Measurements from ENCODE around the gene RBP5.

RBP5 gene

GRCh38 chr12:7131502-7131866 is 2.8 kb upstream of the RBP5 start:
- no peak for TF ChIP-seq CTCF (IDR thresholded peaks at IDR 0.05; ENCODE audit: low read depth, low read length)
- TF ChIP-seq POLR2A (IDR thresholded peaks at IDR 0.05; ENCODE audit: extremely low read depth, insufficient read length) = no peak
- TF ChIP-seq MAX (IDR thresholded peaks at IDR 0.05; ENCODE audit: low read depth, low read length) = no peak
- TF ChIP-seq MYC (IDR thresholded peaks at IDR 0.05; ENCODE audit: low read depth, low read length) = no peak
- no peak overlapping the region for H3K4me3 ChIP-seq (ENCODE audit: low read depth, low read length)
- DNase-seq (ENCODE audit: low read depth) = peak; percentile 60

- TF ChIP-seq CTCF (IDR thresholded peaks at IDR 0.05; ENCODE audit: low read depth, low read length) (no peak), MAX (IDR thresholded peaks at IDR 0.05; ENCODE audit: low read depth, low read length) (no peak), MYC (IDR thresholded peaks at IDR 0.05; ENCODE audit: low read depth, low read length) (no peak), POLR2A (IDR thresholded peaks at IDR 0.05; ENCODE audit: extremely low read depth, insufficient read length) (no peak)
- peak overlapping the region; percentile 32 for H3K4me3 ChIP-seq (ENCODE audit: low read depth, low read length)
- DNase-seq (ENCODE audit: low read depth) = peak; percentile 49
These were observed 2.2 kb upstream of the RBP5 start for GRCh38 chr12:7130701-7131501.

GRCh38 chr12:7129872-7130691 is 1.4 kb upstream of the RBP5 start, which contains the start of gene CLSTN3:
TSS of gene CLSTN3 (plus strand) at chr12:7130371. CDS start at chr12:7130649, 278 bp downstream.
- peak; percentile 83 for DNase-seq (ENCODE audit: low read depth)
- peak within 1 kb of the TSS; percentile 49 for H3K4me3 ChIP-seq (ENCODE audit: low read depth, low read length)
- TF ChIP-seq MAX (IDR thresholded peaks at IDR 0.05; ENCODE audit: low read depth, low read length) (no peak), MYC (IDR thresholded peaks at IDR 0.05; ENCODE audit: low read depth, low read length) (no peak), CTCF (IDR thresholded peaks at IDR 0.05; ENCODE audit: low read depth, low read length) (no peak), POLR2A (IDR thresholded peaks at IDR 0.05; ENCODE audit: extremely low read depth, insufficient read length) (peak; percentile 31)

- DNase-seq (ENCODE audit: low read depth) = no peak
- peak overlapping the region; percentile 48 for H3K4me3 ChIP-seq (ENCODE audit: low read depth, low read length)
- TF ChIP-seq CTCF (IDR thresholded peaks at IDR 0.05; ENCODE audit: low read depth, low read length) (no peak), MYC (IDR thresholded peaks at IDR 0.05; ENCODE audit: low read depth, low read length) (no peak), MAX (IDR thresholded peaks at IDR 0.05; ENCODE audit: low read depth, low read length) (no peak), POLR2A (IDR thresholded peaks at IDR 0.05; ENCODE audit: extremely low read depth, insufficient read length) (no peak)
These were observed 690 bp upstream of the RBP5 start for GRCh38 chr12:7129287-7129871.

- TF ChIP-seq MYC (IDR thresholded peaks at IDR 0.05; ENCODE audit: low read depth, low read length) = no peak
- no peak overlapping the region for H3K4me3 ChIP-seq (ENCODE audit: low read depth, low read length)
- no peak for DNase-seq (ENCODE audit: low read depth)
These were observed 618 bp downstream of the RBP5 start for GRCh38 chr12:7127916-7128626.
